GM21737 (cell line): ENCODE data around the gene NFE2L3.
"Not testable (repeated sequence)": the region's sequence is repeated elsewhere in the genome, so short reads cannot be mapped to it uniquely, and the experiment has no call there.

Experiments used
- ATAC-seq: cut with Tn5 transposase; IDR thresholded peaks from one replicate; pipeline ENCODE4 v1.9.1; 2021; ENCODE audit warnings: mild to moderate bottlenecking, moderate library complexity; ENCODE audit not compliant: unreplicated experiment

The NFE2L3 gene

DNA sequence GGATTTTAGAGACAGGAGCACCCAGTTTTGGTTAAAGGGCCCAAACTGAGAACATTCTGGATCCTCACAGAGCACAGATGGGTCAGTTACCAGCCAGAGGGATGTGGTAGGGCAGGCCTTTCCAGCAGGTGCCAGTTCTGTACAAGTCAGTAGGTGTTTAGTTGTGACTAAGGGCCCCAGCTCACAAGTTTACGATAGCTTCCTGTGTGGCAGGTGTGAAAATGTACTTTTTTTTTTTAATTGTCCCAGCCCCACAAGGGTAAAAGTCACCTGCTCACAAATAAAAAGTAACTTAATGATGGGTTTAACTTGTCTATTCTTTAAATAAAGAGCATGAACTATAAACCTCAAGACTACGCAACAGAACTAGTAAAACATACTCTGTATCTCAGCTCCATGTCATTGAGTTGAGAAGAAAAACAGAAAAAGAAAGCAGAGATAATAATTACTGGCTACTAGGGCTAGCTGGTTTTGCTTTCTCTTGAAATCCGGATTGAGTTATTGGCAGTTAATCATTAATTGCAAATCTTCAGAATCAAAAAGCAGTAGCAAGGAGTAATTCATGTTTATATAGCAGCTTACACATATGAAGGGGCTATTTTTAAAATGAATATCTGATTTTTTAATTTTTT is 15.4 kb downstream of the NFE2L3 start:
- peak; percentile 87 for ATAC-seq

- no peak for ATAC-seq
Measured at GRCh38 chr7:26168458-26169023, 16.5 kb downstream of the NFE2L3 start.

- ATAC-seq = no peak
Measured at GRCh38 chr7:26169271-26169670, 17.3 kb downstream of the NFE2L3 start.

GRCh38 chr7:26170663-26171062 is 18.7 kb downstream of the NFE2L3 start:
- no peak for ATAC-seq

DNA sequence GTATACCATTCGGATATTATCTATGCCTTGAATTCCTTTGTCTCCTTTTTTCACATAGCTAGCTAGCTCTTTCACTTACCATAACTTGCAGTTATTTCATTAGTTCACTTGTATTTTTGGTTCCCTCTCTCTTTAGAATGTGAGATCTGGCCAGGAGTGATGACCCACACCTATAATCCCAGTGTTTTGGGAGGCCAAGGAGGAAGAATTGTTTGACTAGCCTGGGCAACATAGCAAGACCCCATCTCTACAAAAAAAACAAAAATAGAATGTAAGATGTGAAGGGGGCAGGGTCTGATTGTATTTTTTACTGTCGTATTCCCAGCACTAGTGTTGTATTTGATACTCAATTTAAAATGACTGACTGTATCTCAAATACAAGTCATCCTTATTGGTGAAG is 19.6 kb downstream of the NFE2L3 start:
- no peak for ATAC-seq

DNA sequence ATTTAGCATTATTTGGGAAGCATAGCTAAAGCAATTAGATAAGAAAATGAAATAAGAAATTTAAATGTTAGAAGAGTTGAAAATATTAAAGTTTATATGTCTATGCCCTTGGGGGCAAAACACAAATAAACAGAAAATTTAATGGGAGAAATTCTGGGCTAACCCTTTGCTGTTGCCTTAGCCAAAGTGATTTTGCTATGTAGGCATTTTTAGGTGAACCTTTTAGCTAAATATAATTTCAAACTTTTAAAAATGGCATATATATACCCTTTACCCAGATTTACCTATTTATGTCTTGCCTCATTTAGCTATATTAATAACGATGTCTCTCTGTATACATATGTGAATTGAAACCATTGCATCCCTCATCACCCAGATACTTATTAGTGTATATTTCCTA is 20.1 kb downstream of the NFE2L3 start:
- no peak for ATAC-seq

GRCh38 chr7:26175903-26176302 is 23.9 kb downstream of the NFE2L3 start:
- ATAC-seq = not testable (repeated sequence)

DNA sequence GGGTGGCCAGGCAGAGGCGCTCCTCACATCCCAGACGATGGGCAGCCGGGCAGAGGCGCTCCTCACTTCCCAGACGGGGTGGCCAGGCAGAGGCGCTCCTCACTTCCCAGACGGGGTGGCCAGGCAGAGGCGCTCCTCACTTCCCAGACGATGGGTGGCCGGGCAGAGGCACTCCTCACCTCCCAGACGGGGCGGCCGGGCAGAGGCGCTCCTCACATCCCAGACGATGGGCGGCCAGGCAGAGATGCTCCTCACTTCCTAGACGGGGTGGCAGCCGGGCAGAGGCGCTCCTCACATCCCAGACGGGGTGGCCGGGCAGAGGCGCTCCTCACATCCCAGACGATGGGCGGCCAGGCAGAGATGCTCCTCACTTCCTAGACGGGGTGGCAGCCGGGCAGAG is 24.7 kb downstream of the NFE2L3 start:
- ATAC-seq = not testable (repeated sequence)

GRCh38 chr7:26177269-26177668 is 25.3 kb downstream of the NFE2L3 start:
- ATAC-seq = not testable (repeated sequence)

- no peak for ATAC-seq
Measured at GRCh38 chr7:26178272-26178960, 26.4 kb downstream of the NFE2L3 start.

DNA sequence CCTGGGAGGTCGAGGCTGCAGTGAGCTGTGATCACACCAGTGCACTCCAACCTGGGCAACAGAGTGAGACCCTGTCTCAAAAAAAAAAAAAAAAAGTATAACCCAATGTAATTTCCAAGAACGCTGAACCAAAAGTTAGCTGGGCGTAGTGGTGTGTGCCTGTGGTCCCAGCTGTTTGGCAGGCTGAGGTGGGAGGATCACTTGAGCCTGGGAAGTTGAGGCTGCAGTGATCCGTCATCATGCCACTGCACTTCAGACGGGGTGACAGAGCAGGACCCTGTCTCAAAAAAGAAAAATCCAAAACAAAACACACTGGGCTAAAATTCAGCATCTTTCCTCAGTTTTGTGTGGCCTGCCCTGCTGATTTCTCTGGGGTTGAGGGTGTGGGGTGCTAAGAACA is 27.4 kb downstream of the NFE2L3 start:
- no peak for ATAC-seq

- ATAC-seq = no peak
Measured at GRCh38 chr7:26179826-26180497, 28.0 kb downstream of the NFE2L3 start.

GRCh38 chr7:26180792-26181198 is 28.8 kb downstream of the NFE2L3 start:
- ATAC-seq = no peak

DNA sequence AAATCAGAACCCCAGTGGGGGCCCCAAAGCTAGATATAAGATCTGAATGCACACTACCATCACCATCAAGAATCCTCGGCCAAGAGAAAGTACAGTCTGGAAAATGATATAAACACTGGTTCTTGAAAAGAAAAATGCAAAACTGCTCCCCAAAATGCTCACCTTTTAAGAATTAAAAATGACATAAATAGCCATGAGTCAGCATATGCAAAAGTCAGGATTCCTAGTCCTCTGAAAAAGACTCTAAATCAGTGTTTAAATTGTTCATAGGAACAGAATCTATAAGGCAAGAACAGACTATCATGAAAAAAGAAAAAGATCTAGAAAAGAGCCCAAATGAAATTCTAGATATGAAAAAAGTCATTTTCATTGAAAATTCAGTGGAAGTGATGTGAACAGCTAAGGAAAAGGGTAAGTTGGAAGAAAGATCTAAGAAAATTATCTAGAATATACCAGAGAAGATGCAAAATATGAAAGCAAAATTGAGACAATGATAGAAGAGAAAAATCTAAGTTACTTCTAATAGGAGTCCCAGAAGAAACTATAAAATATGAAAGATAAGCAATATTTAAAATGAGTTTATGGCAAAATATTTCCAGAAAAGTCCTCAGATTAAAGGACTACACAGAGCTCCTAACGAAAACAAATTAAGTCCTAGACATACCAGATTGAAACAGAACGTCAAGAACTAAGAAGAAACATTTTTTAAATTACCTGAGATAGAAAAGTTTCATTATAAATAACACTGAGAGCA is 29.7 kb downstream of the NFE2L3 start:
- ATAC-seq = no peak

DNA sequence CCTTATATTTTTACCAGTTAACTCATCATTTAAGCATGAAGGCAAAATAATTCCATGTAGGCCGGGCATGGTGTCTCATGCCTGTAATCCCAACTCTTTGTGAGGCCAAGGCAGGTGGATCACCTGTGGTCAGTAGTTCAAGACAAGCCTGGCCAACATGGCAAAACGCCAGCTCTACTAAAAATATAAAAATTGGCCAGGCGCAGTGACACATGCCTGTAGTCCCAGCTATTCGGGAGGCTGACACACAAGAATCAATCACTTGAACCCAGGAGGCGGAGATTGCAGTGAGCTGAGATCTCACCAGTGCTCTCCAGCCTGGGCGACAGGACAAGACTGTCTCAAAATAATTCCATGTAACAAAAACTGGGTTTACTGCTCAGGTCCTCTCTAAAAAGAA is 30.3 kb downstream of the NFE2L3 start:
- no peak for ATAC-seq

GRCh38 chr7:26182706-26183105 is 30.7 kb downstream of the NFE2L3 start:
- ATAC-seq = no peak

GRCh38 chr7:26183545-26184280 is 31.7 kb downstream of the NFE2L3 start:
- no peak for ATAC-seq

DNA sequence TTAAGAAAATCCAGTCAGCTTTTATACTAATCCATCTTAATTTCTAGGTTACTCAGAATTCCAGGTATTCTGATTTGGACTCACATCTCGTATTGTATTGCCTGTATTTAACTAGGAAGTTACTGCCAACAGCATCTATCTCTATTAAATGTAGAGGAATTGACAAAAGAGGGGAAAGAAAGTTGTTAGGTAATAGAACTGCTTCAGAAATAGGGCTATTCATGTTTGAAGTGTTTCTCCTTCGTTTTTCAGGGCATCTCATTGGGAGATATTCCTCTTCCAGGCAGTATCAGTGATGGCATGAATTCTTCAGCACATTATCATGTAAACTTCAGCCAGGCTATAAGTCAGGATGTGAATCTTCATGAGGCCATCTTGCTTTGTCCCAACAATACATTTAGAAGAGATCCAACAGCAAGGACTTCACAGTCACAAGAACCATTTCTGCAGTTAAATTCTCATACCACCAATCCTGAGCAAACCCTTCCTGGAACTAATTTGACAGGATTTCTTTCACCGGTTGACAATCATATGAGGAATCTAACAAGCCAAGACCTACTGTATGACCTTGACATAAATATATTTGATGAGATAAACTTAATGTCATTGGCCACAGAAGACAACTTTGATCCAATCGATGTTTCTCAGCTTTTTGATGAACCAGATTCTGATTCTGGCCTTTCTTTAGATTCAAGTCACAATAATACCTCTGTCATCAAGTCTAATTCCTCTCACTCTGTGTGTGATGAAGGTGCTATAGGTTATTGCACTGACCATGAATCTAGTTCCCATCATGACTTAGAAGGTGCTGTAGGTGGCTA is 32.5 kb downstream of the NFE2L3 start:
- ATAC-seq = not testable (repeated sequence)

DNA sequence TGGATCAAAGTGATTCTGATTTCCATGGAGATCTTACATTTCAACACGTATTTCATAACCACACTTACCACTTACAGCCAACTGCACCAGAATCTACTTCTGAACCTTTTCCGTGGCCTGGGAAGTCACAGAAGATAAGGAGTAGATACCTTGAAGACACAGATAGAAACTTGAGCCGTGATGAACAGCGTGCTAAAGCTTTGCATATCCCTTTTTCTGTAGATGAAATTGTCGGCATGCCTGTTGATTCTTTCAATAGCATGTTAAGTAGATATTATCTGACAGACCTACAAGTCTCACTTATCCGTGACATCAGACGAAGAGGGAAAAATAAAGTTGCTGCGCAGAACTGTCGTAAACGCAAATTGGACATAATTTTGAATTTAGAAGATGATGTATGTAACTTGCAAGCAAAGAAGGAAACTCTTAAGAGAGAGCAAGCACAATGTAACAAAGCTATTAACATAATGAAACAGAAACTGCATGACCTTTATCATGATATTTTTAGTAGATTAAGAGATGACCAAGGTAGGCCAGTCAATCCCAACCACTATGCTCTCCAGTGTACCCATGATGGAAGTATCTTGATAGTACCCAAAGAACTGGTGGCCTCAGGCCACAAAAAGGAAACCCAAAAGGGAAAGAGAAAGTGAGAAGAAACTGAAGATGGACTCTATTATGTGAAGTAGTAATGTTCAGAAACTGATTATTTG is 33.3 kb downstream of the NFE2L3 start:
- ATAC-seq = peak; percentile 37
